Body of pancreas (tissue), 4 donors: Measurements from ENCODE around the gene BEST1.

ENCODE experiments used
- POLR2A ChIP-seq, 3 donors: fragments of 450-650 bp; IDR thresholded peaks; one replicate each; pipeline ENCODE4 v1.6.1; 2016; ENCODE audit warnings: antibody characterized with exemption in 3 of 3, mild to moderate bottlenecking in 2 of 3
- TF ChIP-seq, protein P1 (sequence below), 7 experiments: fragments of 450-650 bp in 4 of 7; fragments of 200-600 bp in 3 of 7; sonication (generic) in 3 of 7; IDR thresholded peaks; one replicate each; pipeline ENCODE4 v1.5.1; 2016 to 2019; ENCODE audit warnings: antibody characterized with exemption in 7 of 7

DNA sequence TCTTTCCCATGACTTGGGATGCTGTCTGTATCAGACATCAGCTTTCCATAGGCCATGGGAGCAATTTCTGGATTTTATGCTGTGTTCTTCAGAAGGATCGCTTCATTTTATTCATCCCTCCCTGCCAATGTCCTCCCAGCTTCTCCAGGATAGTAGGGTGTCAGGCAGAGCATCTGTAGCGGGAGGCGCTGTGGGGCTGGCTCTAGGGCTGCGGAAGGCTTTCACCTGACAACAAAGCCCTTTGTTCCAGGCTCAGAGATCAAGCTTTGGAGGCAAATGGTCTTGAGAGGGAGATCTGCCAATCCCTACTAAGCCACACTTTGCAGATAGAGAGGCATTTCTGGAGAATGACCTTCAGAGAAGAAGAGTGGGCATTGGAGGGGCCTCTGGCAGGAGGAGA is 46.8 kb downstream of the BEST1 start:
- no peak for TF ChIP-seq POLR2A (IDR thresholded peaks at IDR 0.05)
- TF ChIP-seq, protein P1, sequence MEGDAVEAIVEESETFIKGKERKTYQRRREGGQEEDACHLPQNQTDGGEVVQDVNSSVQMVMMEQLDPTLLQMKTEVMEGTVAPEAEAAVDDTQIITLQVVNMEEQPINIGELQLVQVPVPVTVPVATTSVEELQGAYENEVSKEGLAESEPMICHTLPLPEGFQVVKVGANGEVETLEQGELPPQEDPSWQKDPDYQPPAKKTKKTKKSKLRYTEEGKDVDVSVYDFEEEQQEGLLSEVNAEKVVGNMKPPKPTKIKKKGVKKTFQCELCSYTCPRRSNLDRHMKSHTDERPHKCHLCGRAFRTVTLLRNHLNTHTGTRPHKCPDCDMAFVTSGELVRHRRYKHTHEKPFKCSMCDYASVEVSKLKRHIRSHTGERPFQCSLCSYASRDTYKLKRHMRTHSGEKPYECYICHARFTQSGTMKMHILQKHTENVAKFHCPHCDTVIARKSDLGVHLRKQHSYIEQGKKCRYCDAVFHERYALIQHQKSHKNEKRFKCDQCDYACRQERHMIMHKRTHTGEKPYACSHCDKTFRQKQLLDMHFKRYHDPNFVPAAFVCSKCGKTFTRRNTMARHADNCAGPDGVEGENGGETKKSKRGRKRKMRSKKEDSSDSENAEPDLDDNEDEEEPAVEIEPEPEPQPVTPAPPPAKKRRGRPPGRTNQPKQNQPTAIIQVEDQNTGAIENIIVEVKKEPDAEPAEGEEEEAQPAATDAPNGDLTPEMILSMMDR (IDR thresholded peaks at IDR 0.05) = no peak
